Body of pancreas (tissue), 4 donors: ENCODE results near the gene ULK3. TPM values are rescaled to one million over a fixed set of nuclear protein-coding genes. Genes with fewer than 3 reads are reported as not detected.

ENCODE experiments used
- ATAC-seq: fragments of 150-250 bp; one replicate; pipeline ENCODE4 v1.9.1; 2016
- DNase-seq, 4 donors: peaks; one replicate each; pipeline ENCODE4 v3.0.0-alpha.2; 2019
- H3K27ac ChIP-seq, 4 donors: fragments of 200-600 bp; sonication (generic); 1 replicate in 3 of 4; 2 replicates in 1 of 4; pipeline versions ENCODE4 v1.5.1 to v1.6.1; 2016 to 2019; ENCODE audit warnings: mild to moderate bottlenecking in 1 of 4, mixed read lengths in 1 of 4, moderate library complexity in 1 of 4
- H3K27me3 ChIP-seq, 2 donors: fragments of 200-600 bp; sonication (generic); one replicate each; pipeline ENCODE4 v1.6.0; 2016; ENCODE audit warnings: mild to moderate bottlenecking in 1 of 2
- H3K36me3 ChIP-seq, 2 donors: fragments of 200-600 bp; sonication (generic); replicated peaks in 1 of 2; 2 replicates each; pipeline ENCODE4 v1.5.1; 2016; ENCODE audit warnings: low read depth in 2 of 2; ENCODE audit not compliant: insufficient read depth in 1 of 2
- H3K4me1 ChIP-seq: fragments of 200-600 bp; sonication (generic); one replicate; pipeline ENCODE4 v1.6.0; 2016
- H3K4me3 ChIP-seq, 2 donors: fragments of 200-600 bp; sonication (generic); 1 replicate in 1 of 2; 2 replicates in 1 of 2; pipeline ENCODE4 v1.5.1; 2016 to 2019
- H3K9me3 ChIP-seq, 3 donors: fragments of 200-600 bp; sonication (generic); 1 replicate in 2 of 3; 2 replicates in 1 of 3; pipeline ENCODE4 v1.5.1; 2016
- POLR2A ChIP-seq, 3 donors: fragments of 450-650 bp; IDR thresholded peaks; one replicate each; pipeline ENCODE4 v1.6.1; 2016; ENCODE audit warnings: antibody characterized with exemption in 3 of 3, mild to moderate bottlenecking in 2 of 3
- WGBS, 2 donors: methylation state at CpG; one replicate each; pipeline ENCODE4 v1.1.5; 2017; 5-methylcytosine and 5-hydroxymethylcytosine counted together
- intact Hi-C: fragments of 100-400 bp; cut with DNase I; formaldehyde crosslinking; loops from one replicate; pipeline ENCODE4 v1.15.1; 2023
- total RNA-seq, 2 donors: library from RNA; depleted of rRNA; stranded (reverse); fragments of >200 nt; gene quantifications; one replicate each; pipeline ENCODE4 v1.1.0, GENCODE V29; 2016
- TF ChIP-seq, protein P1 (sequence below), 7 experiments: fragments of 450-650 bp in 4 of 7; fragments of 200-600 bp in 3 of 7; sonication (generic) in 3 of 7; IDR thresholded peaks; one replicate each; pipeline ENCODE4 v1.5.1; 2016 to 2019; ENCODE audit warnings: antibody characterized with exemption in 7 of 7

Gene ULK3
- total RNA-seq, 2 donors from 2014 or later: 74.2 to 76.3 TPM

DNA sequence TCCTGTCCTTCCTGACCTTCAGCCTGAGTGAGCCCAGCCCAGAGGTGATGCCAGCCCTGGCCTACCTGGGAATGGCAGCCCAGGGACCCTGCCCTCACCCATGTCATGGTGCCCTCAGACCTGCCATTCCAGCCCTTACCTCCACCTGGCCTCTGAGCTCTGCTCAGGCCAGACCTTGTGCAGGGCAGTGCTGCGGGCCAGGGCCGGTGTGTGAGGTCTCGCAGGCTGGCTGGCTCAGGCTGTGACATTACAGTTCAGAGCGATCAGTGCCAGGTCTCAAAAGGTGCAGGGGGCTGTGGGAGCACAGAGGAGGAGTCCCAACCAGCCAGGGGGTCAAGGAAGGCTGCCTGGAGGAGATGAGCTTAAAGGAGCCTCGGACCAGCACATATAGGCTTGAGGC lies 22.9 kb downstream of the ULK3 start:
- no peak for DNase-seq
- H3K27me3 ChIP-seq: no peaks in the 10 kb centered on the region

DNA sequence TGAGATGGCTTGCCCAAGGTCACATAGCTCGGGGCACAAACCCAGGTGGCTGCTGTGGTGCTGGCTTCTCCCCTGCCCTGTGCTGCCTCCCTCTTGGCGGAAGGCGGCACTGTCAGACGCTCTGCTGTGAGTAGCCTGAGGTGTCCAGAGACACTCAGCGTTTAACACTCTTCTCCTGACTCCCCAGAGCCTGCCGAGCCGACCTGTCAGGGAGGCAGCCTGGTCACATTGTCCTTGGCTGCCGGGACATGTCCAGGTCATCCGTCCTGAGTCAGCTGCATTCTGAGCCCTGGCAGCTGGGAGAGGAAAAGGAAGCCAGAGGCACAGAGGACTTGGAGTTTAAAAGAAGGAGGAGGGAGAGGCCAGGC lies 25.6 kb downstream of the ULK3 start:
- Histone ChIP-seq H3K27me3 (no peaks in the 10 kb centered on the region), H3K27ac (no peak overlapping the region), H3K4me1 (peaks cover 10% of the 10 kb centered on the region), H3K9me3 (no peaks in the 10 kb centered on the region), H3K36me3 (no peaks in the 10 kb centered on the region), H3K4me3 (no peak overlapping the region)
- DNase-seq (peak in 3 of 4 donors; percentile 34 to 45 (median 41)), ATAC-seq (no peak)
- intact Hi-C loops: no loop called here
- 14 to 23% methylated on average over 7 to 9 of the region's 9 CpGs for WGBS, 2 donors
- TF ChIP-seq POLR2A (IDR thresholded peaks at IDR 0.05): no peak
- TF ChIP-seq, protein P1, sequence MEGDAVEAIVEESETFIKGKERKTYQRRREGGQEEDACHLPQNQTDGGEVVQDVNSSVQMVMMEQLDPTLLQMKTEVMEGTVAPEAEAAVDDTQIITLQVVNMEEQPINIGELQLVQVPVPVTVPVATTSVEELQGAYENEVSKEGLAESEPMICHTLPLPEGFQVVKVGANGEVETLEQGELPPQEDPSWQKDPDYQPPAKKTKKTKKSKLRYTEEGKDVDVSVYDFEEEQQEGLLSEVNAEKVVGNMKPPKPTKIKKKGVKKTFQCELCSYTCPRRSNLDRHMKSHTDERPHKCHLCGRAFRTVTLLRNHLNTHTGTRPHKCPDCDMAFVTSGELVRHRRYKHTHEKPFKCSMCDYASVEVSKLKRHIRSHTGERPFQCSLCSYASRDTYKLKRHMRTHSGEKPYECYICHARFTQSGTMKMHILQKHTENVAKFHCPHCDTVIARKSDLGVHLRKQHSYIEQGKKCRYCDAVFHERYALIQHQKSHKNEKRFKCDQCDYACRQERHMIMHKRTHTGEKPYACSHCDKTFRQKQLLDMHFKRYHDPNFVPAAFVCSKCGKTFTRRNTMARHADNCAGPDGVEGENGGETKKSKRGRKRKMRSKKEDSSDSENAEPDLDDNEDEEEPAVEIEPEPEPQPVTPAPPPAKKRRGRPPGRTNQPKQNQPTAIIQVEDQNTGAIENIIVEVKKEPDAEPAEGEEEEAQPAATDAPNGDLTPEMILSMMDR (IDR thresholded peaks at IDR 0.05): peak in 3 of 7 experiments; percentile 15 to 29 (median 19)

More for the DNA sequence above, 22.9 kb downstream of the ULK3 start:
- whole genome bisulfite sequencing, 2 donors: 44 to 90% methylated on average over 1 to 5 of the region's 5 CpGs
- Histone ChIP-seq H3K9me3 (no peaks in the 10 kb centered on the region), H3K4me1 (peaks cover 5% of the 10 kb centered on the region), H3K27ac (no peak overlapping the region), H3K4me3 (no peak overlapping the region), H3K36me3 (no peaks in the 10 kb centered on the region)
- TF ChIP-seq, protein P1 (IDR thresholded peaks at IDR 0.05): no peak
- no peak for TF ChIP-seq POLR2A (IDR thresholded peaks at IDR 0.05)
- intact Hi-C loops: no loop called here
- no peak for ATAC-seq

DNA sequence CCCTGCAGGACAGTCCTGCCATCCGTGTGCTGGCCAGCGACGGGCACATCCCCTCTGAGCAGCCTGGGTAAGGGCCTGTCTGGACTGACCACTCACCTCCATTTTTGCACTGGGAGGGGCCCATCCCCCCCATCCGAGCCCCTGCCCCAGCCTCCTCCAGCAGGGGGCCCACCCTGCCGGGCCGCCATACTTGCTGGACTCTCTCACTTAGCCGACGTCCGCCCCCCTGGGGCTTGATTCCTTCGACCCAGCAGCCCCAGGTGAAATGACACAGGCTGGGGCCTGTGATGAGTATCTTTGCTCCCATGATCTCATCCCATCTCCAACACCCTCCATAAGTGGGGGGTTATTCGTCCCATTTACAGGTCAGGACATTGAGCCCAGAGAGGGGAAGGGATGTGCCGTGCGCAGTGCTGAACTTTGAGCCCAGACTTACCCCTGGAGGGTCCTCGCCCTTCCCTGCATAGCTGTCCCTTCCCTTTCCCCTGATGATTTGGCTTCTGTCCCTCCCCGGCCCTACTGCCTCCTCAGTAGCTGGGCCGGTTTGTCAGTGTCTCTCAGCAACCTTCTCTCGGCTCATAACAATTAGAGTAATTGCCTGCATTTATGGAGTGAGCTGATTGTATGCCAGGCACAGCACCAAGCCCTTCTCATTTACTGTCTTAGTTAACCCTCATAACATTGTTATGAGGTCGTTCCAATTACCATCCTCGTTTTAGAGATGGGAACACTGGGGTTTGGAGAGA lies 26.2 kb downstream of the ULK3 start:
- H3K9me3 ChIP-seq: no peaks in the 10 kb centered on the region
- TF ChIP-seq, protein P1 (IDR thresholded peaks at IDR 0.05): no peak
- TF ChIP-seq POLR2A (IDR thresholded peaks at IDR 0.05): no peak
- 50 to 60% methylated on average over 11 to 19 of the region's 19 CpGs for WGBS, 2 donors
- DNase-seq (no peak), ATAC-seq (no peak)
- no peak overlapping the region for H3K4me3 ChIP-seq
- no peak overlapping the region for H3K27ac ChIP-seq
- intact Hi-C loops: no loop called here
- H3K27me3 ChIP-seq: no peaks in the 10 kb centered on the region
- H3K4me1 ChIP-seq: peaks cover 10% of the 10 kb centered on the region
- no peaks in the 10 kb centered on the region for H3K36me3 ChIP-seq

DNA sequence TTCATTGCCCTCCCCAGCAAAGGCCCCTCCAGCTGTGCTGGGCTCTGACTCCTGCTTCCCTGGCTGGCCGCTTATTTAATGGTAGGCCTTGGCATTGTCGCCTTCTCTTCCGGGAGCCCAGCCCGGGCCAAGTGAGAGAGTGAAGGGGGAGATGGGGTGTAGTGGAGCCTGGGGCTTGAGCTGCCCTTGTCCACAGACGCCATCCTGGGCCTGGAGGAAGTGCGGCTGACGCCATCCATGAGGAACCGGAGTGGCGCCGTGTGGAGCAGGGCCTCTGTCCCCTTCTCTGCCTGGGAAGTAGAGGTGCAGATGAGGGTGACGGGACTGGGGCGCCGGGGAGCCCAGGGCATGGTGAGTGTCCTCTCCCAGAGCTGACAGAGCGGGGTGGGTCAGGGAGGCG lies 27.0 kb downstream of the ULK3 start:
- no peaks in the 10 kb centered on the region for H3K27me3 ChIP-seq
- no peak overlapping the region for H3K27ac ChIP-seq
- H3K4me3 ChIP-seq: no peak overlapping the region
- ATAC-seq (no peak), DNase-seq (no peak)
- H3K36me3 ChIP-seq: no peaks in the 10 kb centered on the region
- 89% methylated on average over 9 to 15 of the region's 15 CpGs for WGBS, 2 donors
- TF ChIP-seq POLR2A (IDR thresholded peaks at IDR 0.05): no peak
- TF ChIP-seq, protein P1 (IDR thresholded peaks at IDR 0.05): no peak
- H3K9me3 ChIP-seq: no peaks in the 10 kb centered on the region
- intact Hi-C loops: no loop called here
- peaks cover 10% of the 10 kb centered on the region for H3K4me1 ChIP-seq
